H9 (cell line): ENCODE data around the gene TMEM38A. TPM values are rescaled to one million over a fixed set of nuclear protein-coding genes. Genes with fewer than 3 reads are reported as not detected.

Source experiments
- DNase-seq: peaks from one replicate; pipeline ENCODE4 v3.0.0-alpha.2; 2017
- H2AFZ ChIP-seq: one replicate; pipeline ENCODE4 v1.6.1; 2013; ENCODE audit warnings: mild to moderate bottlenecking, low read length, control low read depth, moderate library complexity
- H2AK5ac ChIP-seq: 2 replicates; pipeline ENCODE4 v1.6.1; 2013; ENCODE audit warnings: low read length, control low read depth, mixed read lengths; ENCODE audit not compliant: insufficient read length
- H2BK120ac ChIP-seq: one replicate; pipeline ENCODE4 v1.6.1; 2013; ENCODE audit warnings: low read depth, mild to moderate bottlenecking, low read length, control low read depth, inconsistent platforms; ENCODE audit not compliant: poor library complexity, severe bottlenecking
- H2BK12ac ChIP-seq: 2 replicates; pipeline ENCODE4 v1.6.1; 2013; ENCODE audit warnings: low read length, control low read depth, mixed read lengths, low read depth; ENCODE audit not compliant: insufficient read length
- H2BK15ac ChIP-seq: 2 replicates; pipeline ENCODE4 v1.6.1; 2013; ENCODE audit warnings: low read depth, low read length, control low read depth
- H2BK20ac ChIP-seq: one replicate; pipeline ENCODE4 v1.6.1; 2013; ENCODE audit warnings: low read depth, mild to moderate bottlenecking, low read length, control low read depth, inconsistent platforms; ENCODE audit not compliant: poor library complexity, severe bottlenecking
- H2BK5ac ChIP-seq: 2 replicates; pipeline ENCODE4 v1.6.1; 2013; ENCODE audit warnings: low read length, control low read depth, mixed read lengths; ENCODE audit not compliant: insufficient read length
- H3K14ac ChIP-seq: 2 replicates; pipeline ENCODE4 v1.6.1; 2013; ENCODE audit warnings: low read length, control low read depth; ENCODE audit not compliant: insufficient read depth
- H3K18ac ChIP-seq: 2 replicates; pipeline ENCODE4 v1.6.1; 2013; ENCODE audit warnings: low read depth, mild to moderate bottlenecking, mixed read lengths, low read length, control low read depth; ENCODE audit not compliant: insufficient read length
- H3K23ac ChIP-seq: 2 replicates; pipeline ENCODE4 v1.6.1; 2013; ENCODE audit warnings: low read length, control low read depth, mixed read lengths, low read depth; ENCODE audit not compliant: insufficient read length
- H3K23me2 ChIP-seq: 2 replicates; pipeline ENCODE4 v1.6.1; 2013; ENCODE audit warnings: low read depth, mild to moderate bottlenecking, mixed read lengths, low read length, control low read depth; ENCODE audit not compliant: insufficient read length, poor library complexity, severe bottlenecking
- H3K27ac ChIP-seq: 2 replicates; pipeline ENCODE4 v1.5.1; 2013; ENCODE audit warnings: low read length, control low read depth, mixed read lengths, low read depth; ENCODE audit not compliant: insufficient read length
- H3K27me3 ChIP-seq: 2 replicates; pipeline ENCODE4 v1.6.1; 2013; ENCODE audit warnings: low read length, control low read depth, inconsistent platforms; ENCODE audit not compliant: insufficient read depth
- H3K4ac ChIP-seq: 2 replicates; pipeline ENCODE4 v1.6.1; 2013; ENCODE audit warnings: low read depth, mild to moderate bottlenecking, control low read depth, inconsistent platforms, low read length, moderate library complexity
- H3K4me1 ChIP-seq: 2 replicates; pipeline ENCODE4 v1.6.1; 2013; ENCODE audit warnings: low read length, control low read depth, inconsistent platforms; ENCODE audit not compliant: insufficient read depth
- H3K4me2 ChIP-seq: 2 replicates; pipeline ENCODE4 v1.6.1; 2013; ENCODE audit warnings: low read length, control low read depth, mixed read lengths; ENCODE audit not compliant: insufficient read length, insufficient read depth
- H3K56ac ChIP-seq: 2 replicates; pipeline ENCODE4 v1.6.1; 2013; ENCODE audit warnings: low read depth, mild to moderate bottlenecking, mixed read lengths, low read length, control low read depth; ENCODE audit not compliant: insufficient read length
- H3K79me1 ChIP-seq: 2 replicates; pipeline ENCODE4 v1.6.1; 2013; ENCODE audit warnings: low read depth, mild to moderate bottlenecking, moderate library complexity, low read length, control low read depth, inconsistent platforms; ENCODE audit not compliant: insufficient read depth, poor library complexity, severe bottlenecking
- H3K79me2 ChIP-seq: 2 replicates; pipeline ENCODE4 v1.6.1; 2013; ENCODE audit warnings: low read length, control low read depth, inconsistent platforms; ENCODE audit not compliant: insufficient read depth
- H3K9ac ChIP-seq: 2 replicates; pipeline ENCODE4 v1.6.1; 2013; ENCODE audit warnings: low read length, control low read depth, mixed read lengths; ENCODE audit not compliant: insufficient read length; ENCODE audit errors: extremely low read depth
- H3K9me3 ChIP-seq: one replicate; pipeline ENCODE4 v1.6.1; 2013; ENCODE audit warnings: low read depth, low read length, inconsistent platforms; ENCODE audit not compliant: control insufficient read depth
- H3T11ph ChIP-seq: one replicate; pipeline ENCODE4 v1.6.1; 2013; ENCODE audit warnings: mild to moderate bottlenecking, low read length, control low read depth, inconsistent platforms
- H4K20me1 ChIP-seq: one replicate; pipeline ENCODE4 v1.6.1; 2013; ENCODE audit not compliant: control insufficient read depth, insufficient read length, insufficient read depth
- H4K5ac ChIP-seq: 2 replicates; pipeline ENCODE4 v1.6.1; 2013; ENCODE audit warnings: low read depth, mild to moderate bottlenecking, mixed read lengths, low read length, control low read depth; ENCODE audit not compliant: insufficient read length
- H4K8ac ChIP-seq: replicated peaks from 2 replicates; pipeline ENCODE4 v1.6.1; 2013; ENCODE audit warnings: low read length, control low read depth, mixed read lengths, low read depth; ENCODE audit not compliant: insufficient read length
- H4K91ac ChIP-seq: 2 replicates; pipeline ENCODE4 v1.6.1; 2013; ENCODE audit warnings: low read depth, mild to moderate bottlenecking, moderate library complexity, mixed read lengths, low read length, control low read depth; ENCODE audit not compliant: insufficient read length
- H3K27ac Mint-ChIP-seq, 3 experiments: 2 replicates in 2 of 3; 3 replicates in 1 of 3; pipeline ENCODE4 v1.8.0; 2020 to 2021; ENCODE audit warnings: mixed read lengths in 3 of 3, mild to moderate bottlenecking in 1 of 3, moderate library complexity in 1 of 3
- H3K27me3 Mint-ChIP-seq: 2 replicates; pipeline ENCODE4 v1.8.0; 2021; ENCODE audit warnings: low read depth, mild to moderate bottlenecking, moderate library complexity, mixed read lengths
- H3K36me3 Mint-ChIP-seq, 3 experiments: 2 replicates in 2 of 3; 3 replicates in 1 of 3; pipeline ENCODE4 v1.8.0; 2020 to 2021; ENCODE audit warnings: low read depth in 3 of 3, mixed read lengths in 3 of 3; ENCODE audit not compliant: insufficient read depth in 1 of 3
- H3K4me1 Mint-ChIP-seq, 2 experiments: 2 replicates each; pipeline ENCODE4 v1.8.0; 2020; ENCODE audit warnings: mixed read lengths in 2 of 2
- H3K4me3 Mint-ChIP-seq, 2 experiments: 2 replicates in 1 of 2; 3 replicates in 1 of 2; pipeline ENCODE4 v1.8.0; 2020 to 2021; ENCODE audit warnings: mild to moderate bottlenecking in 2 of 2, mixed read lengths in 2 of 2, moderate library complexity in 1 of 2
- H3K9me3 Mint-ChIP-seq, 2 experiments: 2 replicates in 1 of 2; 3 replicates in 1 of 2; pipeline ENCODE4 v1.8.0; 2020; ENCODE audit warnings: mild to moderate bottlenecking in 2 of 2, mixed read lengths in 2 of 2, moderate library complexity in 1 of 2
- WGBS: extraction: QIAGEN DNeasy Blood & Tissue Kit; methylation state at CpG from one replicate; pipeline ENCODE4 v1.1.7; 2013; ENCODE audit warnings: missing lambda C conversion rate, low lambda C conversion rate, mixed read lengths; ENCODE audit not compliant: insufficient read length; ENCODE audit errors: extremely low coverage; 5-methylcytosine and 5-hydroxymethylcytosine counted together
- total RNA-seq: library from RNA; stranded (reverse); gene quantifications from 2 replicates; pipeline ENCODE4 v1.2.1, GENCODE V29; 2021
- TF ChIP-seq, protein P1 (sequence below): fragments of 200-600 bp; sonication (generic); conservative IDR thresholded peaks from 3 replicates; pipeline ENCODE4 v1.8.0; 2021; ENCODE audit warnings: antibody characterized with exemption, mild to moderate bottlenecking

TMEM38A gene
- total RNA-seq, 1 experiment from 2014 or later, result 7.4 TPM

- no CpG with 5 or more reads among the region's 31 CpGs for WGBS
- peak; percentile 52 for DNase-seq
- Histone ChIP-seq H3K18ac (no peak overlapping the region), H4K20me1 (no peaks in the 10 kb centered on the region), H2BK20ac (no peak overlapping the region), H2BK5ac (no peak overlapping the region), H3K79me2 (peaks cover 8% of the 10 kb centered on the region; the same call in 1 of the 2 replicates), H4K91ac (no peak overlapping the region), H3K9ac (peak overlapping the region; percentile 30), H3K56ac (no peak overlapping the region), H3K27me3 (no peaks in the 10 kb centered on the region), H3T11ph (no peak overlapping the region), H3K4me1 (no peaks in the 10 kb centered on the region), H3K23ac (no peak overlapping the region), H3K9me3 (no peaks in the 10 kb centered on the region), H3K23me2 (peaks cover 5% of the 10 kb centered on the region), H2BK120ac (no peak overlapping the region), H2BK12ac (no peak overlapping the region), H2AFZ (no peak overlapping the region), H3K4ac (no peak overlapping the region), H2AK5ac (no peak overlapping the region), H3K4me2 (peak overlapping the region; percentile 91), H4K5ac (no peak overlapping the region), H3K14ac (peak overlapping the region; percentile 60), H3K79me1 (peaks cover 10% of the 10 kb centered on the region), H3K27ac (no peak overlapping the region), H2BK15ac (no peak overlapping the region), H4K8ac (no peak overlapping the region)
- Mint-ChIP-seq H3K27ac (peak overlapping the region in 2 of 3 experiments; percentile 83 to 89; a peak in 2 of 7 replicates), H3K9me3 (no peaks in the 10 kb centered on the region), H3K4me3 (peak overlapping the region; percentile 88 to 95), H3K36me3 (peaks cover 11 to 22% (median 19%) of the 10 kb centered on the region in 3 experiments), H3K27me3 (peaks cover 12% of the 10 kb centered on the region), H3K4me1 (peaks cover 10 to 14% of the 10 kb centered on the region in 2 experiments)
- TF ChIP-seq, protein P1, sequence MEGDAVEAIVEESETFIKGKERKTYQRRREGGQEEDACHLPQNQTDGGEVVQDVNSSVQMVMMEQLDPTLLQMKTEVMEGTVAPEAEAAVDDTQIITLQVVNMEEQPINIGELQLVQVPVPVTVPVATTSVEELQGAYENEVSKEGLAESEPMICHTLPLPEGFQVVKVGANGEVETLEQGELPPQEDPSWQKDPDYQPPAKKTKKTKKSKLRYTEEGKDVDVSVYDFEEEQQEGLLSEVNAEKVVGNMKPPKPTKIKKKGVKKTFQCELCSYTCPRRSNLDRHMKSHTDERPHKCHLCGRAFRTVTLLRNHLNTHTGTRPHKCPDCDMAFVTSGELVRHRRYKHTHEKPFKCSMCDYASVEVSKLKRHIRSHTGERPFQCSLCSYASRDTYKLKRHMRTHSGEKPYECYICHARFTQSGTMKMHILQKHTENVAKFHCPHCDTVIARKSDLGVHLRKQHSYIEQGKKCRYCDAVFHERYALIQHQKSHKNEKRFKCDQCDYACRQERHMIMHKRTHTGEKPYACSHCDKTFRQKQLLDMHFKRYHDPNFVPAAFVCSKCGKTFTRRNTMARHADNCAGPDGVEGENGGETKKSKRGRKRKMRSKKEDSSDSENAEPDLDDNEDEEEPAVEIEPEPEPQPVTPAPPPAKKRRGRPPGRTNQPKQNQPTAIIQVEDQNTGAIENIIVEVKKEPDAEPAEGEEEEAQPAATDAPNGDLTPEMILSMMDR, result no peak
Observed at GRCh38 chr19:16661480-16662034, 618 bp downstream of the TMEM38A start.
